Hepatocyte (in vitro differentiated cells): ENCODE data around the gene DCLK2.

ENCODE experiments used
- EZH2phosphoT487 ChIP-seq: fragments of 200-600 bp; sonication (generic); IDR thresholded peaks from one replicate; pipeline ENCODE4 v1.6.1; 2018; ENCODE audit warnings: antibody characterized with exemption, mild to moderate bottlenecking, low read depth, moderate library complexity; ENCODE audit not compliant: unreplicated experiment, severe bottlenecking
- TF ChIP-seq, protein P1 (sequence below): fragments of 200-600 bp; sonication (generic); IDR thresholded peaks from 2 replicates; pipeline ENCODE4 v1.5.1; 2016; ENCODE audit warnings: antibody characterized with exemption, mild to moderate bottlenecking; ENCODE audit not compliant: poor library complexity

DNA sequence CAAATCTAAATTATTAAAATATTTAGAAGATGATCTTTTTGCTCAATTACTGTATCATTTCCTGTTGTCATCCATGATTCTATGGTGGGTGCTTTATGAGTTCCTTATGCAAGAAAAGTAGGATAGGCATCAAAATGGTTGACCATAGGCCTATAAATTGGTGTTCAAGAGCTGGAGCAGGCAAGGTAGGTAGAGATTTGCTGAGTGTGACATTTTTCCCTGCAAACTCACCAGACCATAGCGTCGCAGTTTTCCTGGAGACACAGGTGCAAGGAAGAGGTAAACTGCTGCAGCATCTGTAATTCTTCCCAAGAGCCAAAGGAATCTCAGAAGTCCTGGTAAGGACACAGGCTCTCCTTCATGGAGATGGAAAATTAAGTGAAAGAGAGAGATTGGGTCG, 33.7 kb upstream of the DCLK2 start:
- TF ChIP-seq EZH2phosphoT487: no peak
- TF ChIP-seq, protein P1, sequence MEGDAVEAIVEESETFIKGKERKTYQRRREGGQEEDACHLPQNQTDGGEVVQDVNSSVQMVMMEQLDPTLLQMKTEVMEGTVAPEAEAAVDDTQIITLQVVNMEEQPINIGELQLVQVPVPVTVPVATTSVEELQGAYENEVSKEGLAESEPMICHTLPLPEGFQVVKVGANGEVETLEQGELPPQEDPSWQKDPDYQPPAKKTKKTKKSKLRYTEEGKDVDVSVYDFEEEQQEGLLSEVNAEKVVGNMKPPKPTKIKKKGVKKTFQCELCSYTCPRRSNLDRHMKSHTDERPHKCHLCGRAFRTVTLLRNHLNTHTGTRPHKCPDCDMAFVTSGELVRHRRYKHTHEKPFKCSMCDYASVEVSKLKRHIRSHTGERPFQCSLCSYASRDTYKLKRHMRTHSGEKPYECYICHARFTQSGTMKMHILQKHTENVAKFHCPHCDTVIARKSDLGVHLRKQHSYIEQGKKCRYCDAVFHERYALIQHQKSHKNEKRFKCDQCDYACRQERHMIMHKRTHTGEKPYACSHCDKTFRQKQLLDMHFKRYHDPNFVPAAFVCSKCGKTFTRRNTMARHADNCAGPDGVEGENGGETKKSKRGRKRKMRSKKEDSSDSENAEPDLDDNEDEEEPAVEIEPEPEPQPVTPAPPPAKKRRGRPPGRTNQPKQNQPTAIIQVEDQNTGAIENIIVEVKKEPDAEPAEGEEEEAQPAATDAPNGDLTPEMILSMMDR: no peak
